Smooth muscle cell (in vitro differentiated cells): Measurements from ENCODE around the gene PRR20C. TPM values are rescaled to one million over a fixed set of nuclear protein-coding genes. Genes with fewer than 3 reads are reported as not detected.
A peak's percentile ranks its signal among the peaks of the same experiment; 100 is the strongest.
"Not testable (repeated sequence)": the region's sequence is repeated elsewhere in the genome, so short reads cannot be mapped to it uniquely, and the experiment has no call there.

Experiments
- DNase-seq: peaks from one replicate; lab custom pipeline; 2025; ENCODE audit not compliant: unreplicated experiment; lab: John Stamatoyannopoulos, UW
- H2AFZ ChIP-seq: fragments of 200-600 bp; sonication (generic); 2 replicates; pipeline ENCODE4 v1.6.0; 2016; ENCODE audit warnings: antibody characterized with exemption, low read depth, mild to moderate bottlenecking
- H3F3A ChIP-seq: fragments of 200-600 bp; sonication (generic); 2 replicates; pipeline ENCODE4 v1.6.0; 2017; ENCODE audit warnings: antibody characterized with exemption, low read depth
- H3K27ac ChIP-seq: fragments of 200-600 bp; sonication (generic); 2 replicates; pipeline ENCODE4 v1.5.1; 2016; ENCODE audit warnings: low read depth, mild to moderate bottlenecking
- H3K27me3 ChIP-seq: fragments of 200-600 bp; sonication (generic); 2 replicates; pipeline ENCODE4 v1.6.1; 2016; ENCODE audit warnings: low read depth, mild to moderate bottlenecking
- H3K36me3 ChIP-seq: fragments of 200-600 bp; sonication (generic); 2 replicates; pipeline ENCODE4 v1.5.1; 2016; ENCODE audit warnings: low read depth
- H3K4me1 ChIP-seq: fragments of 200-600 bp; sonication (generic); 2 replicates; pipeline ENCODE4 v1.5.1; 2016; ENCODE audit warnings: low read depth
- H3K4me2 ChIP-seq: fragments of 200-600 bp; sonication (generic); 2 replicates; pipeline ENCODE4 v1.6.0; 2016; ENCODE audit warnings: mild to moderate bottlenecking
- H3K4me3 ChIP-seq: fragments of 200-600 bp; sonication (generic); 2 replicates; pipeline ENCODE4 v1.5.1; 2016; ENCODE audit warnings: mild to moderate bottlenecking
- H3K79me2 ChIP-seq: fragments of 200-600 bp; sonication (generic); 2 replicates; pipeline ENCODE4 v1.6.0; 2016; ENCODE audit warnings: low read depth, mild to moderate bottlenecking
- H3K9ac ChIP-seq: fragments of 200-600 bp; sonication (generic); 2 replicates; pipeline ENCODE4 v1.6.0; 2016; ENCODE audit warnings: low read depth
- H3K9me3 ChIP-seq: fragments of 200-600 bp; sonication (generic); replicated peaks from 2 replicates; pipeline ENCODE4 v1.5.1; 2016; ENCODE audit warnings: low read depth
- H4K20me1 ChIP-seq: fragments of 200-600 bp; sonication (generic); 2 replicates; pipeline ENCODE4 v1.6.0; 2016; ENCODE audit warnings: low read depth
- WGBS: methylation state at CpG from one replicate; pipeline ENCODE4 v1.1.7; 2016; ENCODE audit warnings: low lambda C conversion rate; 5-methylcytosine and 5-hydroxymethylcytosine counted together
- polyA plus RNA-seq: library from polyadenylated mRNA; unstranded; fragments of >200 nt; fragmentation: Nextera tagmentation; extraction: Ambion mirVana; gene quantifications from 2 replicates; pipeline ENCODE4 v1.2.1, GENCODE V29; 2016
- total RNA-seq: library from RNA; depleted of rRNA; stranded (reverse); fragments of >200 nt; gene quantifications from 2 replicates; pipeline ENCODE4 v1.2.3, GENCODE V29; 2014
- TF ChIP-seq, protein P1 (sequence below): fragments of 200-600 bp; sonication (generic); IDR thresholded peaks from 2 replicates; pipeline ENCODE4 v1.5.1; 2017; ENCODE audit warnings: borderline replicate concordance, mild to moderate bottlenecking, antibody characterized with exemption; ENCODE audit not compliant: insufficient read depth, poor library complexity, severe bottlenecking

PRR20C gene
- total and polyA plus RNA-seq, 2 experiments from 2014 or later = not detected

DNA sequence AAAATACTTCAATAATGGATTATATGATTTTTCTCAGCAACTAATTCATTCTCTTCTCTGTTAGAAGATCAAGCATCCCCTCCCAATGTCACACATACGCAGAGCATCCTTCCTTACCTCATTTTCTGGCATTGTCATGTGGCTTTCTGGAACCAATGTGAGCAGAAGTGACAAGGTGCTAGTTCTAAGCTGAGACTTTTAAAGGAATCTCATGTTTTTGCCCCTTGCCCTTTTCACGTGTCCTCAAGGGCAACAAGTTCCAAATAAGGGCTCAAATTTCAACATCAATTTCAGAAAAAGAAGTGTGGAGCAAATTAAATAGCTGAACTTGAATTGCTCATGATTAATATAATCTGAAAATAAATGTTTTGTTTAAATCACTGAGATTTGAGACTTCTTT, 17.8 kb upstream of the PRR20C start:
- 79% methylated on average over 2 of the region's 2 CpGs for WGBS
- TF ChIP-seq, protein P1, sequence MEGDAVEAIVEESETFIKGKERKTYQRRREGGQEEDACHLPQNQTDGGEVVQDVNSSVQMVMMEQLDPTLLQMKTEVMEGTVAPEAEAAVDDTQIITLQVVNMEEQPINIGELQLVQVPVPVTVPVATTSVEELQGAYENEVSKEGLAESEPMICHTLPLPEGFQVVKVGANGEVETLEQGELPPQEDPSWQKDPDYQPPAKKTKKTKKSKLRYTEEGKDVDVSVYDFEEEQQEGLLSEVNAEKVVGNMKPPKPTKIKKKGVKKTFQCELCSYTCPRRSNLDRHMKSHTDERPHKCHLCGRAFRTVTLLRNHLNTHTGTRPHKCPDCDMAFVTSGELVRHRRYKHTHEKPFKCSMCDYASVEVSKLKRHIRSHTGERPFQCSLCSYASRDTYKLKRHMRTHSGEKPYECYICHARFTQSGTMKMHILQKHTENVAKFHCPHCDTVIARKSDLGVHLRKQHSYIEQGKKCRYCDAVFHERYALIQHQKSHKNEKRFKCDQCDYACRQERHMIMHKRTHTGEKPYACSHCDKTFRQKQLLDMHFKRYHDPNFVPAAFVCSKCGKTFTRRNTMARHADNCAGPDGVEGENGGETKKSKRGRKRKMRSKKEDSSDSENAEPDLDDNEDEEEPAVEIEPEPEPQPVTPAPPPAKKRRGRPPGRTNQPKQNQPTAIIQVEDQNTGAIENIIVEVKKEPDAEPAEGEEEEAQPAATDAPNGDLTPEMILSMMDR = no peak

DNA sequence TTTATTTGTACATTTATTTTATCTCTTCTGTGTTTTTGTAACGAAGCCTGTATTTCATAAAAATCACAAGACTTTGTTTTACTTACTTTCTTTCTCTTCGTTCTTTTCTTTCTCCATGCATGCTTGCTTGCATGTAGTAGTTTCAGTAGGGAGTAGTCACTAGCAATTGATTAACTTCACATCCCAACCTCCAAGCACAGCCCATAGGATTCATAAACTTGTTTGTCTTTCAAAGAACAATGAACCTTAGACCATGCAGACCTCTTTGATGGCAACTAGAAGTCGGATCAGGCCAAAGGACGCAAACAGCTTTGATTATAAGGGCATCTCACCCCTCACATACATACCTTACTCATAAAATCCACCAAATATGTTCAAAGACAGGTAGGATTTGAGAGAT, 16.3 kb upstream of the PRR20C start:
- Histone ChIP-seq H3K27me3 (no peaks in the 10 kb centered on the region), H3K79me2 (no peaks in the 10 kb centered on the region), H3K4me3 (peak overlapping the region; percentile 25), H3K4me2 (no peak overlapping the region), H4K20me1 (no peaks in the 10 kb centered on the region), H3K9me3 (no peaks in the 10 kb centered on the region), H3F3A (no peaks in the 10 kb centered on the region), H2AFZ (no peak overlapping the region), H3K36me3 (no peaks in the 10 kb centered on the region), H3K9ac (no peak overlapping the region), H3K27ac (no peak overlapping the region), H3K4me1 (no peaks in the 10 kb centered on the region)
- no peak for DNase-seq
- WGBS = 89% methylated on average over 4 of the region's 4 CpGs
- TF ChIP-seq, protein P1 = no peak

More for the DNA sequence above, 17.8 kb upstream of the PRR20C start:
- H4K20me1 ChIP-seq = no peaks in the 10 kb centered on the region
- no peak overlapping the region for H3K9ac ChIP-seq
- no peaks in the 10 kb centered on the region for H3K4me1 ChIP-seq
- no peaks in the 10 kb centered on the region for H3K27me3 ChIP-seq
- no peak for DNase-seq
- no peak overlapping the region for H3K4me2 ChIP-seq
- H3K27ac ChIP-seq = no peak overlapping the region
- H3K4me3 ChIP-seq = no peak overlapping the region
- H3K9me3 ChIP-seq = no peaks in the 10 kb centered on the region
- no peaks in the 10 kb centered on the region for H3K79me2 ChIP-seq
- H3F3A ChIP-seq = no peaks in the 10 kb centered on the region
- no peaks in the 10 kb centered on the region for H3K36me3 ChIP-seq
- no peak overlapping the region for H2AFZ ChIP-seq

DNA sequence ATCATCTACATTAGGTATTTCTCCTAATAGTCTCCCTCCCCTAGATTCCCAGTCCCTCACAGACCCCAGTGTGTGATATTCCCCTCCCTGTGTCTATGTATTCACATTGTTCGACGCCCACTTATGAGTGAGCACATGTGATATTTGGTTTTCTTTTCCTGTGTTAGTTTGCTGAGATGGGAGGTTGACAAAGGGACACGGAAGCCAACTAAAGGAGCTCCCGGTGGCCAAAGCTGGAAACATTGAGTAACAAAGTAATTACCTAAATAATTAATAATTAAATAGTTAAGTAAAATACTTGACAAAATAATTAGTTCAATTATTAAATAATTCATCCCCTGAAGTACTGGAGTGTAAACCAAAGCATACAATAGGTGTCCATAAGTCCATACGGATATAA, 14.9 kb upstream of the PRR20C start:
- no peaks in the 10 kb centered on the region for H3F3A ChIP-seq
- no peak overlapping the region for H3K9ac ChIP-seq
- H3K79me2 ChIP-seq = no peaks in the 10 kb centered on the region
- H2AFZ ChIP-seq = no peak overlapping the region
- no peak for DNase-seq
- no peaks in the 10 kb centered on the region for H3K27me3 ChIP-seq
- H3K36me3 ChIP-seq = no peaks in the 10 kb centered on the region
- H3K4me2 ChIP-seq = no peak overlapping the region
- H3K4me3 ChIP-seq = no peak overlapping the region
- H3K9me3 ChIP-seq = no peaks in the 10 kb centered on the region
- no peak overlapping the region for H3K27ac ChIP-seq
- TF ChIP-seq, protein P1 = no peak
- H4K20me1 ChIP-seq = no peaks in the 10 kb centered on the region
- WGBS = 90% methylated on average over 5 of the region's 5 CpGs
- H3K4me1 ChIP-seq = no peaks in the 10 kb centered on the region

DNA sequence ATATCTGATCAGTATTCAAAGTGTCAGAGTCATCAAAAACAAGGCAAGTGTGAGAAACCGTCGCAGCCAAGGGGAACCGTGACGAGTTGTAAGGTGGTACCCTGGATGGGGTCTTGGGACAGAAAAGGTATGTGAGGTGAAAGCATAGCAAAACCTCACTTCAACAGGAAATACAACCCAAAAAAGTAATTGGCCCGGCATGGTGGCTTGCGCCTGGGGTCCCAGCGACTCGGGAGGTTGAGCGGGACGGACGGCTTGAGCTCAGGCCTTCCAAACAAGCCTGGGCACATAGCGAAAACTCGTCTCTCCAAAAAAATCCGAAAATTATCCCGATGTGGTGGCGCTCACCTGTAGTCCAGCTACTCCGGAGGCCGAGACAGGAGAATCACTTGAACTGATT, 14.1 kb upstream of the PRR20C start:
- not testable (repeated sequence) for DNase-seq, H3K79me2 ChIP-seq
- WGBS = 92% methylated on average over 9 of the region's 18 CpGs

DNA sequence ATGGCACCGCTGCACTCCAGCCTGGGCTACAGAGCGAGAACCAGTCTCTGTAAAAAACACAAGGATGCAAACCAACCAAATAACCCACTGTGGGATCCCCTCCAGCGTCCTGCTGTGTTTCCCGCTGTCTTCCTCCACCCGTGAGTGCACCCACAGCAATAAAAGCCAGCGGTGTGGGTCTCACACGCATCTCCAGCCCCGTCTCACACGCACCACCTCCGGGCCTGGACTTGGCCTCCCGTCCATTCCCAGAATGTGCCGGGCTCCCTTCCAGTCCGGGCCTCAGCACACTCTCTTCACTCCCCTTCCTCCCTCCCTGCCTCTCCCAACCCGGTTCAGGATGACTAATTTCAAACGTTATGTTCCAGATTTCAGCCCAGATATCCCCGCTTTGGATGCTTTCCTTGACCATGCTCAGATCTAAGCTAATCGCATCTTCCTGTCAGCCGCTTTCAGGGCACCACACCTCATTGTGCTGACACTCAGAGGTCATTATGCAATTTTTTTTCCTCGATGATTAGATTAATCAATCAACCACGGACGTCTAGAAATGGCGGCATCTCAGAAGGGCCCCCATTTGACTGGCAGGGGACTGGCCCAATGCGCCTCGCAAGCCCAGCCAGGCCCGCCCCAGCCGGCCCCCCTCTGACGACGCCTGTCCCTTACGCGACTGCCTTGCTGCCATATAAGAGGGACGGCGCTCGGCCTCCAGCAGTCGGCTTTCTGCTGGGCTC, 13.5 kb upstream of the PRR20C start, which contains the start of gene PRR20A:
Gene PRR20A, plus strand, starts transcription at position 684 of the 734 bp plus-strand sequence. CDS start 387 bp downstream, outside the sequence.
- H3K4me1 ChIP-seq, H4K20me1 ChIP-seq, H3F3A ChIP-seq, H3K9me3 ChIP-seq, H2AFZ ChIP-seq, DNase-seq, H3K36me3 ChIP-seq, H3K79me2 ChIP-seq, H3K27ac ChIP-seq, H3K4me2 ChIP-seq, H3K27me3 ChIP-seq, H3K4me3 ChIP-seq, H3K9ac ChIP-seq: not testable (repeated sequence)
- 93% methylated on average over 11 of the region's 34 CpGs for WGBS

More for the DNA sequence above, 14.1 kb upstream of the PRR20C start:
- H3K9me3 ChIP-seq, H4K20me1 ChIP-seq, H3K36me3 ChIP-seq, H3K4me1 ChIP-seq, H2AFZ ChIP-seq, H3K4me2 ChIP-seq, H3K27me3 ChIP-seq, H3K27ac ChIP-seq, H3K9ac ChIP-seq, H3K4me3 ChIP-seq, H3F3A ChIP-seq: not testable (repeated sequence)

DNA sequence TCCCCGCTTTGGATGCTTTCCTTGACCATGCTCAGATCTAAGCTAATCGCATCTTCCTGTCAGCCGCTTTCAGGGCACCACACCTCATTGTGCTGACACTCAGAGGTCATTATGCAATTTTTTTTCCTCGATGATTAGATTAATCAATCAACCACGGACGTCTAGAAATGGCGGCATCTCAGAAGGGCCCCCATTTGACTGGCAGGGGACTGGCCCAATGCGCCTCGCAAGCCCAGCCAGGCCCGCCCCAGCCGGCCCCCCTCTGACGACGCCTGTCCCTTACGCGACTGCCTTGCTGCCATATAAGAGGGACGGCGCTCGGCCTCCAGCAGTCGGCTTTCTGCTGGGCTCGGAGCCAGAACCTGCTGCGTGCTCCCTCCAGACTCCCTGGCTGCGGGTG, 6.7 kb upstream of the PRR20C start, which contains the start of gene PRR20B:
Gene PRR20B, plus strand, starts transcription at position 301 of the 400 bp plus-strand sequence. CDS start 387 bp downstream, outside the sequence.
- H4K20me1 ChIP-seq, H3K79me2 ChIP-seq, H3F3A ChIP-seq, H3K4me3 ChIP-seq, H2AFZ ChIP-seq, H3K9ac ChIP-seq, H3K4me1 ChIP-seq, H3K9me3 ChIP-seq, H3K36me3 ChIP-seq, H3K4me2 ChIP-seq, H3K27me3 ChIP-seq, H3K27ac ChIP-seq, DNase-seq: not testable (repeated sequence)
- no CpG with 5 or more reads among the region's 22 CpGs for WGBS
